ENCODE measurements around the gene PLPPR3. TPM values are rescaled to one million over a fixed set of nuclear protein-coding genes. Genes with fewer than 3 reads are reported as not detected.

PLPPR3 gene, protein sequence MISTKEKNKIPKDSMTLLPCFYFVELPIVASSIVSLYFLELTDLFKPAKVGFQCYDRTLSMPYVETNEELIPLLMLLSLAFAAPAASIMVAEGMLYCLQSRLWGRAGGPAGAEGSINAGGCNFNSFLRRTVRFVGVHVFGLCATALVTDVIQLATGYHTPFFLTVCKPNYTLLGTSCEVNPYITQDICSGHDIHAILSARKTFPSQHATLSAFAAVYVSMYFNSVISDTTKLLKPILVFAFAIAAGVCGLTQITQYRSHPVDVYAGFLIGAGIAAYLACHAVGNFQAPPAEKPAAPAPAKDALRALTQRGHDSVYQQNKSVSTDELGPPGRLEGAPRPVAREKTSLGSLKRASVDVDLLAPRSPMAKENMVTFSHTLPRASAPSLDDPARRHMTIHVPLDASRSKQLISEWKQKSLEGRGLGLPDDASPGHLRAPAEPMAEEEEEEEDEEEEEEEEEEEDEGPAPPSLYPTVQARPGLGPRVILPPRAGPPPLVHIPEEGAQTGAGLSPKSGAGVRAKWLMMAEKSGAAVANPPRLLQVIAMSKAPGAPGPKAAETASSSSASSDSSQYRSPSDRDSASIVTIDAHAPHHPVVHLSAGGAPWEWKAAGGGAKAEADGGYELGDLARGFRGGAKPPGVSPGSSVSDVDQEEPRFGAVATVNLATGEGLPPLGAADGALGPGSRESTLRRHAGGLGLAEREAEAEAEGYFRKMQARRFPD
- under 1 TPM in 2 of 4 donors, not detected in 2; 0.49 to 0.57 TPM for polyA plus RNA-seq
- long read RNA-seq, donor 1 = 0 reads
- long read RNA-seq, donor 2 = 0 reads
- long read RNA-seq, donor 3 = 0 reads
- long read RNA-seq, donor 4 = 0 reads
- long read RNA-seq, donor 5, partial matches to known transcripts = 0 of 1 reads
- long read RNA-seq, donor 5, other reads (novel, unspliced or antisense) = 0 of 1 reads
- long read RNA-seq, donor 6 = 0 reads
- long read RNA-seq, donor 7 = 0 reads
- long read RNA-seq, donor 8 = 0 reads
- long read RNA-seq, donor 9 = 0 reads
- long read RNA-seq, donor 10 = 0 reads

DNA sequence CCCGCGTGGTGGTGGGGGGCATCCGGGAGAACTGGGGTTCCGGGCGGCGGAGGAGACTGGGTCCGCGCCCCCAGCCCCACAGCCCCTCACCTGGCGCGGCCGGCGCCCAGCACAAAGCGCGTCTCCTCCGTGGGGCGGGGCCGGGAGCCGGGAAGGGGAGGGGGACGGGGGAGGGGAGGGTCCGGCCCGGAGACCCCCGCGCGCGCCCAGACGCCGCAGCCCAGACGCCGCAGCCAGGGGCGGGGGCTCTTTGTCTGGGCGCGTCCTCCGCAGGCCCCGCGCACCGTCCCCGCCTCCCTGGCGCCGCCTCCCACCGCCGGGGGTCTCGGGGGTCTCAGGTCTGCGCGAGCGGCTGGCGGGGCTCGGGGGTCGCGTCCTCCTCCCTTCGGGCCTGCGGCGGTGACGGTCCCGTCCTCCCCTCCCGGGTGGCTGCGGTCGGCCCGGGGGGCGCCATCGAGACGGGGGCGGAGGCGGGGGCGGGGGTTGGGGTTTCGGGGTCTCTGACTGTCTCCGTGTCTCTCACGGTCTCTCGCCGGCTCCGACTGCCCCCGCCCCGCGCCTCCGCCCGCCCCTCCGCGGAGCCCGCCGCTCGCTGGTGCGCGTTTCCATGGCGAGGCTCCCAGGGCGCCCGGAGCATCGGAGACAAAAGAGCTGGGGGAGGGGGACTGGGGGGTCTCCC is at the start of gene PLPPR3:
TSS of gene PLPPR3 (minus strand) at position 131 of the 679 bp plus-strand sequence. CDS start 396 bp downstream, outside the sequence.
- peaks cover 0 to 2% (median 0%) of the 10 kb centered on the region in 3 donors for H3K36me3 ChIP-seq (ENCODE audit: control insufficient read depth in 3 of 3, insufficient read depth in 2 of 3, low read depth in 1 of 3, low read length in 3 of 3)
- peak within 1 kb of the TSS in 1 of 3 donors; percentile 4 for H3K4me3 ChIP-seq (ENCODE audit: low read depth in 1 of 3, low read length in 3 of 3)
- no peaks in the 10 kb centered on the region for H3K4me1 ChIP-seq (ENCODE audit: control insufficient read depth in 3 of 3, insufficient read depth in 2 of 3, low read depth in 1 of 3, low read length in 2 of 3)
- FAIRE-seq (no peak), DNase-seq (no peak)
- peaks cover 0 to 31% (median 5%) of the 10 kb centered on the region in 3 donors for H3K27me3 ChIP-seq (ENCODE audit: control insufficient read depth in 3 of 3, insufficient read depth in 3 of 3, low read length in 3 of 3)
- no peak within 1 kb of the TSS for H3K27ac ChIP-seq (ENCODE audit: low read depth in 1 of 3, low read length in 2 of 3)
- H3K9me3 ChIP-seq (ENCODE audit: control insufficient read depth in 2 of 2, insufficient read depth in 1 of 2, low read depth in 1 of 2, low read length in 1 of 2) = no peaks in the 10 kb centered on the region
- 1 to 4% (median 3%) methylated on average over 31 to 77 of the region's 86 CpGs for WGBS, 3 donors

DNA sequence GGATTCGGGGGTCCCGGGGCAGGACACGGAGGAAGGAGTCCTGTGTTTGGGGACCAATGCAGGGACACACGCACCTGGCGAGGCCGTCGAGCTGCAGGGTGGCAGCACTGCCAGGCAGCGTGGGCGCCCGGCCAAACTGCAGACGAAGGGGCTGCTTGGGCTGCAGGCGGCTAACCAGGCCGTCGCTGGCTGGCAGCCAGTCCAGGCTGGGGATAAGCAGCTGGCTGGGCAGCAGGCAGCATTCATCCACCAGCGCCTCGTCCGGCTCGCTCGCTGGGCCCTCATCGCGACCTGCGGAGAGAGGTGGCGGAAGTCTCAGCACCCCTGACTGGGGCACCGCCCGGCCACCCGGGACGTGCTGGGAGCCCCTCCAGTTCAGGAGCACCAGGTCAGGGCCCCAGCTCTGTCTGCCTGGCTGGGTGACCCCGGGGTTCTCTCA is 49.2 kb upstream of the PLPPR3 start:
- FAIRE-seq = no peak
- DNase-seq = no peak
- Histone ChIP-seq H3K27ac (ENCODE audit: low read depth in 1 of 3, low read length in 2 of 3) (peak overlapping the region in 1 of 3 donors; percentile 51), H3K4me1 (ENCODE audit: control insufficient read depth in 3 of 3, insufficient read depth in 2 of 3, low read depth in 1 of 3, low read length in 2 of 3) (peaks cover 0 to 3% (median 0%) of the 10 kb centered on the region in 3 donors), H3K36me3 (ENCODE audit: control insufficient read depth in 3 of 3, insufficient read depth in 2 of 3, low read depth in 1 of 3, low read length in 3 of 3) (peaks cover 0 to 86% (median 9%) of the 10 kb centered on the region in 3 donors), H3K27me3 (ENCODE audit: control insufficient read depth in 3 of 3, insufficient read depth in 3 of 3, low read length in 3 of 3) (no peaks in the 10 kb centered on the region), H3K9me3 (ENCODE audit: control insufficient read depth in 2 of 2, insufficient read depth in 1 of 2, low read depth in 1 of 2, low read length in 1 of 2) (peaks cover 0 to 2% of the 10 kb centered on the region in 2 donors), H3K4me3 (ENCODE audit: low read depth in 1 of 3, low read length in 3 of 3) (no peak overlapping the region)
- WGBS, 3 donors = 84 to 90% (median 85%) methylated on average over 18 to 28 of the region's 28 CpGs

DNA sequence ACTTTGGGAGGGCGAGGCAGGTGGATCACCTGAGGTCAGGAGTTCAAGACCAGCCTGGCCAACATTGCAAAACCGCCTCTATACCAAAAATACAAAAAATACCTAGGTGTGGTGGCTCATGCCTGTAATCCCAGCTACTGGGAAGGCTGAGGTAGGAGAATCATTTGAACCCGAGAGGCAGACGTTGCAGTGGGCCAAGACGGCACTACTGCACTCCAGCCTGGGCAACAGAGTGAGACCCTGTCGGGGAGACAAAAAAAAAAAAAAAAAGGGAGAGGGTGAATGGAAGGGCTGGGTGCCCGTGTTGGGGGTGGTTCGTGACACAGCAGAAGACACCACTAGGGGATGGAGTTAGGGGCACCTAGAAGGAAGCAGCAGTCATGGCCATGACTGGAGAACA is 48.6 kb upstream of the PLPPR3 start:
- DNase-seq (no peak), FAIRE-seq (no peak)
- 84 to 92% (median 87%) methylated on average over 8 of the region's 8 CpGs for WGBS, 3 donors
- H3K27ac ChIP-seq (ENCODE audit: low read depth in 1 of 3, low read length in 2 of 3) = peak overlapping the region in 1 of 3 donors; percentile 80
- H3K9me3 ChIP-seq (ENCODE audit: control insufficient read depth in 2 of 2, insufficient read depth in 1 of 2, low read depth in 1 of 2, low read length in 1 of 2) = peaks cover 0 to 2% of the 10 kb centered on the region in 2 donors
- H3K27me3 ChIP-seq (ENCODE audit: control insufficient read depth in 3 of 3, insufficient read depth in 3 of 3, low read length in 3 of 3) = no peaks in the 10 kb centered on the region
- H3K36me3 ChIP-seq (ENCODE audit: control insufficient read depth in 3 of 3, insufficient read depth in 2 of 3, low read depth in 1 of 3, low read length in 3 of 3) = peaks cover 0 to 83% (median 9%) of the 10 kb centered on the region in 3 donors
- no peak overlapping the region for H3K4me3 ChIP-seq (ENCODE audit: low read depth in 1 of 3, low read length in 3 of 3)
- H3K4me1 ChIP-seq (ENCODE audit: control insufficient read depth in 3 of 3, insufficient read depth in 2 of 3, low read depth in 1 of 3, low read length in 2 of 3) = peaks cover 0 to 3% (median 0%) of the 10 kb centered on the region in 3 donors

DNA sequence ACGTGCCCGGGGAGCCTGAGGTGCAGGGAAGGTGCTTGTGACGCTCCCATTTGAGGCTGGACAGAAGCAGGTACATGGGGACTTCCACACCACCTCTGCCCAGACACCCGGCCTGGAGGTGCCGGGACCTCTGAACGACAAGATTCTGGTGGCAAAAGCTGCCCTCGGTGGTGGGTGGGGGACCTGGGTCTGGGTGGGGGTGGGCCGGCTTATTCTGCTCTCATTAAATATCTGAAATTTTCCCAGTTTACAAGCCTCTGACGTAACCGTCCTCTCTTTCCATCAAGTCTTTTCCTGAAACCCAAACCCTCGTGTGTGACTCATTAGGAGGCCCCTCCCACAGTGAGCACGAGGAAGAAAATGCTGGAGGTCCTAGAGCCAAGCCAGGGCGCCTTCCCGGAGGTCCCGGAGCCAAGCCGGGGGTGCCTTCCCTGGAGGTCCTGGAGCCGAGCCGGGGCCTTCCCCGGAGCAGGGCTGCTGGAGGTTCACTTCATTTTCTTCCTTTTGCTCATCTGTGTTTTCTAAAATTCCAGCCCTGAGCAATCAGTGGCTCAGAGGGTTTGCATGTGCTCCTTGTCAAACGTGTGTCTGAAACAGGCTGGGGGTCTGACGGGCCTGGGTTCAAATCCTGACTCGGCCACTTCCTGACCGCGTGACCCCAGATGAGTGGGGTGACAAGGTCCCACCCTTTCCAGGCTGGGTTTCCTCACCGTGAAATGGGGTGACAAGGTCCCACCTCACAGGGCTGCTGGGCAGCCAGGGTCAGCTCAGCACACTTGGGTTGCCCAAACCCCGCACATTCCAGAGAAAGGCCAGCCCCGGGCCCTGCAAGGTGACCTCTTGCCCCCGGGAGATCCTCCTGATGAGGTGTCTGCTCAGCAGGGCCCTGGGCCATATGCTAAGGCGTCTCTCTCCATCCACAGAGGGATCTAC is 47.8 kb upstream of the PLPPR3 start:
- Histone ChIP-seq H3K4me3 (ENCODE audit: low read depth in 1 of 3, low read length in 3 of 3) (no peak overlapping the region), H3K9me3 (ENCODE audit: control insufficient read depth in 2 of 2, insufficient read depth in 1 of 2, low read depth in 1 of 2, low read length in 1 of 2) (peaks cover 0 to 2% of the 10 kb centered on the region in 2 donors), H3K27me3 (ENCODE audit: control insufficient read depth in 3 of 3, insufficient read depth in 3 of 3, low read length in 3 of 3) (no peaks in the 10 kb centered on the region), H3K36me3 (ENCODE audit: control insufficient read depth in 3 of 3, insufficient read depth in 2 of 3, low read depth in 1 of 3, low read length in 3 of 3) (peaks cover 0 to 80% (median 7%) of the 10 kb centered on the region in 3 donors), H3K27ac (ENCODE audit: low read depth in 1 of 3, low read length in 2 of 3) (peak overlapping the region in 2 of 3 donors; percentile 17 to 80), H3K4me1 (ENCODE audit: control insufficient read depth in 3 of 3, insufficient read depth in 2 of 3, low read depth in 1 of 3, low read length in 2 of 3) (peaks cover 0 to 3% (median 0%) of the 10 kb centered on the region in 3 donors)
- WGBS, 3 donors = 71 to 82% (median 77%) methylated on average over 28 to 29 of the region's 29 CpGs
- FAIRE-seq (no peak), DNase-seq (no peak)

DNA sequence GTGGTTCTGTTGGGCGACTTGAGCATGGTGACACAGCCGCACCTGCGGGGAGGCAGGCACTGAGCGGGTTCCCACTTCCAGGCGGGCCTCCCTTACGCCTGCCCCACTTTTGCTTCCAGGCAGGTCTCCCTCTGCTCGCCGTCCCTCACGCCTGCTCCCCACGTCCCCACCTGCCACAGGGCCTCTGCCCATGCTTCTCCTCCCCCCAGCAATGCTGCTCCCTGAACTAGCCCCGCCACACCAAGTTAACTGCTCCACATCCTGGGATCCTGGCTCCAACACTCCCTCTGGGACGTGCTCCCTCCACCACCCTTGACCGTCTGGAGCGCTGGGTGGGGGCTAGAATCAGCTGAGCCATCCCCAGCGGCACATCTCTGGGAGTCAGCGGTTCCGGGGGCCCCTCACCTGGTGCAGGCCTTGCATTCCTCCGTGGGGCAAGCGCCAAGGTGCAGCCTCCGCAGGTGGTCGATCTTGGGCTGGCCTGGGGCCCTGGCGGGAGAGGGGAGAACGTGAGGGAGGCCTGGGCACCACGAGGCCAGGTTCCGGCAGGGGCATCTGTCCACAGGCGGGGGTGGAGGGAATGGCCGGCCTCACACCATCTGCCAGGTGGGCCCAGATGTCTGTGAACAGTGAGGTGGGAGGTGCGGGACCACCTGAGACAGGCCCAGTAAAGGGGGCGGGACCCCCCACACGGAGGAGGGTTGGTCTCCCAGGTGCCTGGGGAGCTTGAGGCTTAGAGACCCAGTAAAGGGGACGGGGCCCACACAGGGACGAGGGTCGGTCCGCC is 46.9 kb upstream of the PLPPR3 start:
- FAIRE-seq = no peak
- Histone ChIP-seq H3K4me3 (ENCODE audit: low read depth in 1 of 3, low read length in 3 of 3) (no peak overlapping the region), H3K4me1 (ENCODE audit: control insufficient read depth in 3 of 3, insufficient read depth in 2 of 3, low read depth in 1 of 3, low read length in 2 of 3) (peaks cover 0 to 3% (median 0%) of the 10 kb centered on the region in 3 donors), H3K9me3 (ENCODE audit: control insufficient read depth in 2 of 2, insufficient read depth in 1 of 2, low read depth in 1 of 2, low read length in 1 of 2) (peaks cover 0 to 2% of the 10 kb centered on the region in 2 donors), H3K36me3 (ENCODE audit: control insufficient read depth in 3 of 3, insufficient read depth in 2 of 3, low read depth in 1 of 3, low read length in 3 of 3) (peaks cover 0 to 76% (median 5%) of the 10 kb centered on the region in 3 donors), H3K27ac (ENCODE audit: low read depth in 1 of 3, low read length in 2 of 3) (peak overlapping the region in 2 of 3 donors; percentile 17 to 71), H3K27me3 (ENCODE audit: control insufficient read depth in 3 of 3, insufficient read depth in 3 of 3, low read length in 3 of 3) (no peaks in the 10 kb centered on the region)
- 91 to 95% (median 93%) methylated on average over 29 to 34 of the region's 34 CpGs for WGBS, 3 donors
- DNase-seq = no peak

DNA sequence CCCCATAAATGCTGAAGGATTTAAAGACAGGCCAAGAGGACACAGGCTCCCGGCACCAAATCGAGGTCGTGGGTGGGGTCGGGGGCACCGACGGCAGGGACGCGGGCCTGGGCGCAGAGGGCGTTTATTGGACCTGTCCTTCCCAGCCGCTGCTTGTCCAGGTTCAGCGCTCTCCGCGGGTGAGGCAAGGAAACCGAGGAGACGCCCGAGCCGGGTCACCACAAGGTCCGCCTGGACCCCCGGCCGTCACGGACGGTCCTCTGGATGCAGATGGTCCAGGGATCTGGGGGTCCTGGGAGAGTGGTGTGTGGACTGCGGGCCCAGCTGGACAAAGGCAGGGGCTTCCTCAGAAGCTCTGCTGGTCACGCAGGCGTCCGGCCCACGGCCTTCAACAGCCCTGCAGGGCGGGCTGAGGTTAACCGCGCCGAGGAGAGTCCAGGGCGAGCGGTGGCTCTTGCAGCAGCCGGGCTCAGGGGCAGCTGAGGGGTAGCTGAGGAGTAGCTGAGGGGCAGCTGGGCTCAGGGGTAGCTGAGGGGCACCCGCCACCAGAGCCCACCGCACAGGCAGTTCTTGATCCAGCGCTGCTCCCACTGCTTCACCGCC is 46.2 kb upstream of the PLPPR3 start:
- H3K36me3 ChIP-seq (ENCODE audit: control insufficient read depth in 3 of 3, insufficient read depth in 2 of 3, low read depth in 1 of 3, low read length in 3 of 3) = peaks cover 0 to 71% (median 4%) of the 10 kb centered on the region in 3 donors
- H3K4me1 ChIP-seq (ENCODE audit: control insufficient read depth in 3 of 3, insufficient read depth in 2 of 3, low read depth in 1 of 3, low read length in 2 of 3) = peaks cover 0 to 3% (median 0%) of the 10 kb centered on the region in 3 donors
- H3K27me3 ChIP-seq (ENCODE audit: control insufficient read depth in 3 of 3, insufficient read depth in 3 of 3, low read length in 3 of 3) = no peaks in the 10 kb centered on the region
- DNase-seq = no peak
- H3K4me3 ChIP-seq (ENCODE audit: low read depth in 1 of 3, low read length in 3 of 3) = no peak overlapping the region
- H3K9me3 ChIP-seq (ENCODE audit: control insufficient read depth in 2 of 2, insufficient read depth in 1 of 2, low read depth in 1 of 2, low read length in 1 of 2) = peaks cover 0 to 2% of the 10 kb centered on the region in 2 donors
- H3K27ac ChIP-seq (ENCODE audit: low read depth in 1 of 3, low read length in 2 of 3) = no peak overlapping the region
- FAIRE-seq = no peak
- 93 to 94% (median 93%) methylated on average over 38 to 39 of the region's 39 CpGs for WGBS, 3 donors

Data from small intestine (tissue), 16 donors.